HG02763 (cell line): ENCODE measurements around the gene XYLB.
"Not testable (repeated sequence)": the region's sequence is repeated elsewhere in the genome, so short reads cannot be mapped to it uniquely, and the experiment has no call there.

Experiments used
- ATAC-seq: cut with Tn5 transposase; IDR thresholded peaks from one replicate; pipeline ENCODE4 v1.9.1; 2021; ENCODE audit warnings: mild to moderate bottlenecking, moderate library complexity; ENCODE audit not compliant: unreplicated experiment

Gene XYLB

DNA sequence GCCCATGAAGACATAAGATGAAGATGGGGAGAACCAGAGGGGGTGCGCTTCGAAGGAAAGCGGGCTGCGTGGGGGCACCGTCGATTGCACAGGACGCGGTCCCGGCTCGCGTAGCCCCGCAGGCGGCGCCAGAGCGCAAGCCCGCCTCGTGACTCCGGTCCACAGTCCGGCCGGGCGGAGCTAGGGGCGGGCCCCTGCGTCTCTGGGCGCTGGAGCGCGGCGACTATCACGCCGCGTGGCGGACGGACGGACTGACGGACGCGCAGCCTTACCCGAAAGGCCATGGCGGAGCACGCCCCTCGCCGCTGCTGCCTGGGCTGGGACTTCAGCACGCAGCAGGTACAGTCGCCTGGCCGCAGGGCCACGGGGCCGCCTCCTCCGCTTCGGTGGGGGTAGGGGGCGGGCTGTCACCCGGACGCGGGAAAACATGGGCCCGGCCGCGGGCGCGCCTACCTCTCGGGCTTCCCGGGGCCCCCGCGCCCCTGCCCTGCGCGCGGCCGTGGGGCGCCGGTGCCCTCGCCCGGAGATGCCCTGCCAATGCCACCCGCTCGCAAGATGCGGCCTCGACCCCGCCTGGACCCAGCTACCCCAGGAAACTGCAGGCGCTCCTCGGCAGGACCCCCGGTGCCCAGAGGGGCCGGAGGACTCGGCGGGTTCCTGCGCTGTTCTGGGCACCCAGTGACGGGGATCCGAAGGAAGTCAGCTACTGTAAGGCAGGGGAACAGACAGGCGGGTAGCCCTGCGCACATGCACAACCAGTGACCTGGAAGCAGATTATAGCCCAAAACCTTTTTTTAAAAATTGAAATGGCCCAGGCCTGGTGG is at the start of gene XYLB:
Gene XYLB, plus strand, starts transcription at position 199 of the 824 bp plus-strand sequence. Its CDS starts 84 bp downstream, at position 283.
- peak; percentile 97 for ATAC-seq

DNA sequence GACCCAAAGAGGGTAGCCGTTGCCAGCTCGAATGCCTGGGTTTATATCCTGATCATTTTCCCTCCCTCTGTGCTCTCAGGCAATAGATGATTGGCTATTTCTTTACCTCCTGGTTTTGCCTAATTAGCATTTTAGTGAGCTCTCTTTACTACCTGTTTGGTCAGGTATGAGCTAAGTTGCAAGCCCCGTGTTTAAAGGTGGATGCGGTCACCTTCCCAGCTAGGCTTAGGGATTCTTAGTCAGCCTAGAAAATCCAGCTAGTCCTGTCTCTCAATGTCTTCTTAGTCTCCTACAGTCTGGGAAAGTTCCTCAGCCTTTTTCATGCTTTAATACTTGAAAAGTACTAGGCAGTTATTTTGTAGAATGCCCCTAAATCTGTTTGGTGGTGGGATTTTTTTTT is 49.5 kb upstream of the XYLB start:
- not testable (repeated sequence) for ATAC-seq

DNA sequence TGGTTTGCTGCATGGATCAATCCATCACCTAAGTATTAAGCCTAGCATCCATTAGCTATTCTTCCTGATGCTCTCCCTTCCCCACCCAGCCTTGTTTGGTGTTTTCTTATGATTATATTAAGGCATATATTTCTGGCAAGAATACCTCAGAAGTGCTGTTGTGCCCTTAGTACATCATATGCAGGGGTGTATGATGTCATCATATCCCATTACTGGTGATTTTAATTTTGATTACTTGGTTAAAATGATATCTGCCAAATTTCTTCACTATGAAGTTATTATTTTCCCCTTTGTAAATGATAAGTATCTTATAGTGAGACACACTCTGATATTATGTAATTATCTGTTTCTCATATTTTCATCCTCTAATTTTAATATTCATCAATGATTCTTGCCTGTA is 49.0 kb upstream of the XYLB start:
- ATAC-seq = no peak

DNA sequence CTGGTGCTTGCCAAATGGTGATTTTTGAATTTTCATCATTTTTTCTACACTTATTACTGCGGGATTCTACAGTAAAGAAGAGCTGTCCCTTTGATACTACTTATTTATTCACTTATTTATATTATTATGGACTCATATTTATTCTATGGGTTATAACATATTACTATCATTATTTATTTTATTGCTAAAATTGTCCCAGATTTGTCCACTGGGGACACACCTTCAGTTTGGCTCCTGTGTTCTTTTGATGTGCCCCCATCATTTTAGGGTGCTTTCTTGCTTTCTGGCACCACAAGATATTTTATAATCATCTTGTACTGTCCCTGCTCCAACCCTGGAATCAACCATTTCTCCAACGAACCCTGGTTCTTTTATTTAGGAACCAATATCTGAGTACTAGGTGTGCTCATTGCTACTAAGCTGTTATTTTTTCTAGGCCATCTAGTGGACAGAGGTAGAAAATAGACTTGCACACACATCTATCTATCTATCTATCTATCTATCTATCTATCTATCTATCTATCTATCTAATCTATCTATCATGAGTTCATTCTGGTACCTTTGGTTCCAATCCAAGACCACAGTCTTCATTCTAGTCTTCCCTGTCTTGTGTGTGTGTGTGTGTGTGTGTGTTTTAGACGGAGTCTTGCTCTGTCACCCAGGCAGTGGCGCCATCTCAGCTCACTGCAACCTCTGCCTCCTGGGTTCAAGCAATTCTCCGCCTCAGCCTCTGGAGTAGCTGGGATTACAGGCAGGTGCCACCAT is 48.5 kb upstream of the XYLB start:
- no peak for ATAC-seq

DNA sequence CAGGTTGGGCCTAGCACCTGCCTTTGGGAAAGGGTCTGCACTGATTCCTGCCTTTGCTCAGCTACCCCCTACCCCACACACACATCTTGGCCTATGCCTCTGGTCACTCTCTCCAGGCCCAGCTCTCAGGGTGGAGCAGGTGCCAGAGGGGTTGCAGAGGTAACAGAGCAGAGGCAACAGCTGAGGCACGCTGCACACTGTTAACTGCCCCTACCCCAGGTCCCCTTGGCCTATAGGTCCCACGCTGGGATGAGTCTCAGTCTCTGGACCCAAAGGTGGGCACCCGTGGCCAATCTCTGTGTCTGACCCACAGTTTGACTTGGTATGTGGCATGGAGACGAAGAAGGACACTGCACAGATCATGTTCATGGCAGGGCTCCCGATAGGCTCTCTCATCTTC is 39.6 kb upstream of the XYLB start:
- no peak for ATAC-seq

DNA sequence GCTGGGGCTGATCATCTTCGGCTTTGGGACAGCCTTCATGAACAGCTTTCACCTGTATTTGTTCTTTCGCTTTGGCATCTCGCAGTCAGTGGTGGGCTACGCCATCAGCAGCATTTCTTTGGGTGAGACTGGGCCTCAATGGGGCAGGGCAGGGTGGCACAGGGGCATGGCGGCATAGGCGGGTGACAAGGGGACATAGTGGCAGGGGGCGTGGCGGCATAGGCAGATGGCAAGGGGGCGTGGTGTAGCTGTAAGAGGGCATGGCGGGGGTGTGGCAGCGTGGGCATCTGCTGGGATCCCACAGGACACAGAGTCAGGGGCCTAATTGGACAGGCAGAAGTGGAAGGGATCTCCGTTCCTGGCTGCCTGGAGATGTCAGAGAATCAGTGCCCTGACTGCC is 39.0 kb upstream of the XYLB start:
- ATAC-seq = no peak

DNA sequence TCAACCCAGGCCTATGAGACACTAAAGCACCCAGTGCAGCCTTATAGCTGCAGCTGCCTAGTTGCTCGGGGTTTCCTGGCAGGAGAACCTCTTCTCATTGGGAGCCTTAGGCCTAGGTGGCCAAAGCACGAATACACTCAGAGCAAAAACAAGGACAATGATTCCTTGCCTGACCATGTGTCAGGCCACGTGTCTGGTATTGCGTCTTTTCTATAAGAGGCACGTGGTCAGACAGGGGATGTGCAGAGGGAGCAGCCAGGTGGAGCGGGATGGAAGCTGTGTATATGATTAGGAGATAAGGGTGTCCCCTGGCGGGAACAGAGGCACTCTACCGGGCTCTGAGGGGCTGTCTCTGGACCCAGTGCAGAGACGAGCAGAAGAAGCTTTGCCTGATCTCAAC is 38.1 kb upstream of the XYLB start:
- ATAC-seq = no peak

DNA sequence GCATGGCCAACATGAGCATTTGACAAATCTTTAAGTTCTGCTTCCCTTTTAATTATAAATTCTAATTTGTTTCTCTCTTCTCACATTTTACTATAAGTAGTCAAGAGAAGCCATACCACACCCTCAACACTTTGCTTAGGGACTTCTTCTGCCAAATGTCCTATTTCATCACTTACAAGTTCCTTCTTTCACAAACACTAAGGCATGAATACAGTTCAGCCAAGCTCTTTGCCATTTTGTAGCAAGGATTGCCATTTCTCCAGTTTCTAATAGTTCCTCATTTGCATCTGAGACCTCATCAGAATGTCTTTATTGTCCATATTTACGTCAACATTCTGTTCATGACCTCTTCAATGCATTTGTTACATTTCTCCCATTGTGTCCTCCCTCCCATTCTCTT is 35.1 kb upstream of the XYLB start:
- ATAC-seq = no peak

DNA sequence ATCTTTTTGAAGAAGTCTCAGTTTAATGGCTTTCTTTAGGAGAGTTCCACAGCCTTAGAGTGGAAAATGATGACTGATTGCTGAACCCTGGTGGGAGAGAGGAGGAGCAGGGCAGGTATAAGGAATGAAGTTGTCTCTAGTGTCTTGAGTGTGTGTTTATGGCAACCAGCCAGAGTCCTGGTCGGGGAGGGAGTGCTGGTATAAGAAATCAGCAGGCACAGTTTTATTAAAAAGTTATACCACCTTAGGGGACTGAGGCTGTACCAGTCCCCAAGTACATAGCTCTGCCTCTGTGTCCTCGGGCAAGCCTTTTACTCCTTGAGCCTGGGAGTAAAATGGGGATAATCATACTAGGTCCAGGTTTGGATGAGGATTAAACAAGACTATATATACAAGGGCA is 34.6 kb upstream of the XYLB start:
- ATAC-seq = no peak

DNA sequence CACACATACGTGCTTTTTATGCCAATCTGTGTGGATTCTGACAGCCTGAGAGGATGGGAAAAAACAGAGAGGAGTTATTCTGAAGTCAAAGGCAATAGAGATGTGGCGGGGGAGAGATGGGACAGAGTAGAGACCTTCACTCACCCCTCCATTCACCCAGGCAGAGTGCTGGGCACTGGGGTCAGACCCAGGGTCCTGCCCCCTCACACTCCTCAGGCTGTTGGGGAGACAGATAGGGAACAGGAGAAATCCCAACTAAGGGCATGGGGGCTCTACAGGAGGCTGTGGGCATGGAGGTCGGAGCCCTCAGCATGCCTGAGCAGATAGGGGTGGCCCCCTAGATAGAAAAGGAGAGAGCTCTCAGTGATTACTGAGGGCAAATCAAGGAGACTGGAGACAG is 34.2 kb upstream of the XYLB start:
- ATAC-seq = no peak

DNA sequence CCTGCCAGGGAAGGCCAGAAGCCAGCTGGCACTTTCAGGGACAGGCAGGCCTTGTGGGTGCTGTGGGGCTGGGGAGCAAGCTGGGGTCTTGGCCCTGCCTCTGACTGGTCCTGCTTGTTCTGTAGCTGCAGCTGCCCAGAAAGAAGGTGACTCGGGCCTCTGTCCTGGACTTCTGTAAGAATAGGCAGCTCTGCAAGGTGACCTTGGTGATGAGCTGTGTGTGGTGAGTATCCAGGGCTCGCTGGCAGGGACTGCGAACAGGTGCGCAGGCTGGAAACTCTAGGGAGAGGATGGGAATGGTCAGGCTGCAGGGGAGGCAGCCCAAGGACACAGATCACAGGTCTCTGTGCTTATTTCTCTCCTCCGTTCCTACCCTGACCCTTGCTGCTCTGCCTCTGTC is 33.3 kb upstream of the XYLB start:
- ATAC-seq = no peak

DNA sequence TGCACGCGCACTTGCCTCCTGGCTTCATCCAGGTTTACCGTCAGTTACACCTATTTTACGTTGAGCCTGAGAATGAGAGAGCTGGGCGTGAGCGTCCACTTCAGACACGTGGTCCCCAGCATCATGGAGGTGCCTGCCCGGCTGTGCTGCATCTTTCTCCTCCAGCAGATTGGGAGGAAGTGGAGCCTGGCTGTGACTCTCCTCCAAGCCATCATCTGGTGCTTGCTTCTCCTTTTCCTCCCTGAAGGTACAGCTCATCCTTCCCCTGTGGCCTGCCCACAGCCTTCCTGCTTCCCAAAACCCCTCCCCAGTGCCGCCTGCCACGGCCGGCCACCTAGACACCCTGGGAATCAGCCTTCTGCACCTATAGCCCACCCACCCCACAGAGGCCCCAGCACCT is 32.9 kb upstream of the XYLB start:
- ATAC-seq = no peak

DNA sequence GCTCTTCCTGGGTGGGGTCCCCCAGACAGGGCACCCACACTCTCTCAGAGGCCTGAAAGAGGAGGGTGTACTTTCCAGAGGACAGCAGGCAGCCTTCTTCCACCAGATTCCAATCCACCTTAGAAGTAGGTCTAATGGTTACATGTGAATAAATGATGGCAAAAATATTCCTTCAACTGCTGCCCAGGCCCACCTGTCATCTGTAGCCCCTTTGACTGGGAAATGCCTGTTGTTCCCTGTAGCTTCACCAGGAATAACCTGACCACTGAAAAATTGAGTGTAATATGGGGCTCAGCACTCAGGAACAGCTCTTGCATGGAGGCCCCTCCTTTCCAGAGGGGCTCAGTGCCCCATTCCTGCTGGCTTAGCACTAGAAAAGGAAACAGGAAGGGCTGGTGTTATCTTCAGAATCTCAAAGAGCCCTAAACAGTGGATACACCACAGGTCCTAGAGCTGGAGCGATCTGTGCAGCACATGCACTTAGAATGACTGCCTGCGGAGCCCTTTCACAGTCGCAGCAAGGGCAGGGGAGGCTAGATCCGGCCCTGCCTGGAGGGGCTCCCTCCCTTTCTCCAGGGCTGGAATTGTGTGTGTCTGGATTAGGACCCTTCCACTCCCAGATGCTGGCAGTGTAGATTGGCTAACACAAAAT is 32.3 kb upstream of the XYLB start:
- ATAC-seq = no peak

DNA sequence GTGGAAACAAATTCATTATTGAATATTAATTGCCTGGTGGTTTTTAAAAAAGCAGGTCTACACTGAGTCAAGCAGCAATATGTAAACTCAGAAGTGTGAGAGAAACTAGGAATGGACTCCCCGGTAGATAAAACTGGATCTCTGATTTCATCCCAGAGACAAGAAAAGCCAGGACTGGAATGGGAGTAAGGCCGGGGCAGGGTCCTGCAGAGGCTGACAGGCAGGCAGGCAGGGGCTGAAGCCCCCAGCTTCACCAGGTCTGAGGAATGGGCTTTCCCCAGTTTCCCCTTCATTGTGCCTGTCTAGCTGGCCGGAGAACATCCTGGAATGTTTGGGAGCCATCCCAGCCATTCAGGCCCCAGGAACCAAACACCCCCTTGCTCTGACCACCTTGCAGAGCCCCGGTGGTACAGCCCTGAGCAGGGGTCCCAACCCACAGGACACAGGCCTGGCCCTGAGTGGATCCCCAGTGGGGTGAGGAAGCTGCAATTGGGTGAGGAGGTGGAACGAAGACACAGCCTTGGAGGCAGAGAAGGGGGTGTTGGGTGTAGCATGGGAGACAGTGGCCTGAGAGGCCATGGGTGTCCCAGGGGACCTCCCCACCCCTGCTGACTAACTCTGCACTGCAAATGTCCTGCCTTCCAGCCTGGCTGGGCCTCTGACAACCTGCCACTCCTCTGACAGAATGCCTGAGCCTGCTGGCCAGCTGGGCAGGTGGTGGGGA is 31.7 kb upstream of the XYLB start:
- ATAC-seq = no peak

DNA sequence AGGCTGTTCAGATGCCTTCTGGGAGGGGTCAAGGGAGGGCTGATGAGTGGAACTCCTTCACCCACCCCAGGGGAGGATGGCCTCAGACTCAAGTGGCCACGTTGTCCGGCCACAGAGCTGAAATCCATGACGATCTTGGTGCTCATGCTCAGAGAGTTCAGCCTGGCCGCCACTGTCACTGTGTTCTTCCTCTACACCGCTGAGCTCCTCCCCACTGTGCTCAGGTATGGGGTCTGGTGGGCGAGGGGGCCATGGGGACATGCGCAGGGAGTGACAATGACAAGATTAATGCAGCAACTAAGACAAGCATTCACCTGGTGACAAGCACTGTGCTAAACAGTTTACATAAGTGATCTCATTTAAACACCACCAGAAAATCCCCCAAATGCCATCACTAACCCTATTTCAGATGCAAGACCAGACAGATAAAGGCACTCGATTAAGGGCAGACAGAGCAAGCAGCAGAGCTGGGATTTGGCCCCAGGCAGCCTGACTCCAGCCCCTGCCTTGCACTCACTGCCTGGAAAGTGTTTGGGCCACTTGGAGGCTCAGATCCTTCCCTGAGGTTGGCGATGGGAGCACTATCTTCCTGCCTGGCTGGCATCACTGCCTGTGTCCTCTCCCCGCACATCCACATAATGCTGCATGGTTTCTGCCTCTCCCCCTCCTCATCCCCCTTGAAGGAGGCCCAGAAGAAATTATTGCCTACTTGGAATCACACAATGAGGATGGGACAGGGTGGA is 30.9 kb upstream of the XYLB start:
- no peak for ATAC-seq

DNA sequence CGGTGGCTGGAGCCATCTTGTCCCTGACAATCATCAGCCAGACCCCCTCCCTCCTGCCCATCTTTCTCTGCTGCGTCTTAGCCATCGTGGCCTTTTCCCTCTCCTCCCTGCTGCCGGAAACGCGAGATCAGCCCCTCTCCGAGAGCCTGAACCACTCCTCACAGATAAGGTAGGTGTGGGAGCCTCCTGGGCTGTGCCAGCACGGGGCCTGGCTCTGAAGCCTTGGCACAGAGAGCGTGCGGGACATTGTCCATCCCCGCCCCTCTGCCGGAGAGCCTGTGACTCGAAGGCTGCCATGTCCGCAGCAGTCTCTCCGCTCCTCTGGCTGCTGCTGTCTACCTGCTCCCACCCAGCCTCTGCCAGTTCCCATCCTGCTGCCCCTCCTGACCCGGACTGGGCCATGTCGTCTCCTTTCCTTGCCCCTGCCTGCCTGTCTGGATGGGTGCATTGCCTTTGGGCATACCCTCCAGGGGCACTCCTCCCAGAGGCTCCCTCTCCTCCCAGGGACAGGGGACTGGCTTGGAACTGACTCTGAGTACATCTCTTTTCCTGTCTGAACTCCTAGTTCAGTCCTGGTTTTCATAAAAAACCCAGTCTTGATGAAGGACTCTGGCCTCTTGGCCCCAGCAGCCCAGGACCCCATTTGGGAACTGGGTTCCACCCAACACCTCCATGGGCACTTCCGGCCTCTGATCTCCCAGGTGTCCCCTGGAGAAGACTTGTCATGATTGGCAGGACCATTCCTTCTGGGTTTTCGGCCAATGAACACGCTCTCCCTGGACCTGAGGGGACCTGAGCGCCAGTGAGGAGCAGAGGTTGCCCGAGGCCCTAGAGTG is 30.0 kb upstream of the XYLB start:
- ATAC-seq = no peak

DNA sequence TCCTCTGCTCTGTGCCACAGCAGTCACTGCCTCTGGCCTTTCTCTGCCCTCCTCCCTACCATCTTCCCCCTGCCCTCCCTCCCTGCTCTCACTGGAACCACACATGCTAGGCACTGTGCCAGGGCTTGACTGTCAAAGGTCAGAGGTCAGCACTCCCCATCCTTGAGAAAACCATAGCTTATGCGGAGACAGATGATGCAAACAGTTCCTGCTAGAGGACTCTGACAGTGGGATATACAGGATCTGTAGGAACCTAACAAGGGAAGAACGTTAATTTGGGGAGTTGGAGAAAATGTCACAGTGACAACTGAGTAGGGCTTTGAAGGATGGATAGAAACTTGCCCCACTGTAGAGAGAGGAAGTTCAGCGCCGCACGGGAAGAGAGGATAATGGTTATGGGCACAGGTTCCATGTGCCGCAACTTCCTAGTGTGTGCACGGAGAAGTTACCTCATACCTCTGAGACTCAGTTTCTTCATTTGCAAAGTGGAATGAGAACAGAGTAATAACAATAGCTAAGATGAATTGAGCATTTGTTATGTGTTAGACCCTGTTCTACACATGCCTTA is 29.3 kb upstream of the XYLB start:
- ATAC-seq = no peak

DNA sequence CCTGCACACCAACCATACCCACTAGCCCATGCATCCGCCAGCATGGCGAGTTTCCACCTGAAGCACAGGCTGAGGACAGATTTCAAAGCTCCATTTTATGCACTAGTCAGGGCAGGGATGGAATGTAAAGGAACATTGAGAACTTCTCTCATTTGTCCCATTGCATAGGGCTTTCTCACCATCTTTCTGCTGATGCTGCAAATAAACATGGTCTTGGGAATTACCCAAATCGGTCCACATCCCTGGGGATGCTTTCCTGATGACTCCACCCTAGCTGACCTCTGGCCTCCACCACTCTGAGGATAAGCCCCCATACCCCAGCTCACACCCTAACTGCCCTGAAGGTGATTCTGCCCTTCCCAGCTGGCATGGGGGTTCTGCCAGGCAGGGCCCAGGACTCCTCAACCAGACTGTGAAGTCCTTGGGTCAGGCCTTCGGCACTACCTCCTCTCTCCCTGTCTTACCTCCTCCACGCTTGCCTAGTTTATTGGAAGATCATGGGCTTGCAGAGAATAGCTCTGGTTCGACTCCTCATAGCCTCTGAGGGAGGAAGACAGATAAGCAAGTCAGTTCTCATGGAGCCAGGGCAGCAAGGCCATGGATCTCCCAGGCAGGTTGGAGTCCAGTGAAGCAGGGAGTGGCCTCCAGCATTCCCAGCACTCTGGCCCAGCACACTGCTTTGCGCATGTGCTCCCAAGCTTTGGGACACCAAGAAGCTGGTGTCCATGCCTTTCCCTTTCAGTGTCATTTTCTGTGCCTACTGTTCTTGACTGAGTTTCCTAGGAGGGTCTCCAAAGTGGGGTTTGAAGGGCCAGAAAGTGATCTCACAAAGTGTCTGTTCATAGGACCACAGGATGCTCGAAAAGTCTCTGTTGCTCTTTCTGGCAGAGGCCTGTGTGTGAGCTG is 27.6 kb upstream of the XYLB start:
- no peak for ATAC-seq
